Tibial nerve (tissue), 4 donors: ENCODE data around the gene DOLPP1. TPM values are rescaled to one million over a fixed set of nuclear protein-coding genes. Genes with fewer than 3 reads are reported as not detected.
A peak's percentile ranks its signal among the peaks of the same experiment; 100 is the strongest.

Source experiments
- DNase-seq, 2 donors: peaks; one replicate each; pipeline ENCODE4 v3.0.0-alpha.2; 2019; ENCODE audit warnings: low spot score in 2 of 2
- H3K27ac ChIP-seq, 4 donors: fragments of 200-600 bp; sonication (generic) in 3 of 4; one replicate each; pipeline ENCODE4 v1.5.1; 2017 to 2019; ENCODE audit warnings: mild to moderate bottlenecking in 1 of 4
- H3K27me3 ChIP-seq, 2 donors: fragments of 200-600 bp; sonication (generic) in 1 of 2; one replicate each; pipeline versions ENCODE4 v1.5.1 to v1.6.0; 2017 to 2019
- H3K36me3 ChIP-seq, 3 donors: fragments of 200-600 bp; sonication (generic); one replicate each; pipeline ENCODE4 v1.5.1; 2018 to 2019
- H3K4me1 ChIP-seq, 4 donors: fragments of 200-600 bp; sonication (generic) in 3 of 4; one replicate each; pipeline ENCODE4 v1.5.1; 2017 to 2019
- H3K4me3 ChIP-seq, 4 donors: fragments of 200-600 bp; sonication (generic) in 3 of 4; one replicate each; pipeline ENCODE4 v1.5.1; 2017 to 2019; ENCODE audit warnings: mild to moderate bottlenecking in 1 of 4, moderate library complexity in 1 of 4
- H3K9me3 ChIP-seq, 4 donors: fragments of 200-600 bp; sonication (generic) in 3 of 4; one replicate each; pipeline ENCODE4 v1.5.1; 2017 to 2019
- CTCF ChIP-seq, 5 experiments: fragments of 200-600 bp in 3 of 5; fragments of 450-650 bp in 2 of 5; sonication (generic) in 3 of 5; IDR thresholded peaks; one replicate each; pipeline ENCODE4 v1.5.1; 2016 to 2019; ENCODE audit warnings: antibody characterized with exemption in 5 of 5, mild to moderate bottlenecking in 3 of 5, moderate library complexity in 2 of 5
- EP300 ChIP-seq, 2 donors: sonication (generic); formaldehyde crosslinking; IDR thresholded peaks; one replicate each; pipeline ENCODE4 v1.6.1; 2017; ENCODE audit warnings: antibody characterized with exemption in 2 of 2, mild to moderate bottlenecking in 1 of 2
- POLR2A ChIP-seq, 2 donors: fragments of 450-650 bp; IDR thresholded peaks; one replicate each; pipeline ENCODE4 v1.6.1; 2017; ENCODE audit warnings: antibody characterized with exemption in 2 of 2, mild to moderate bottlenecking in 2 of 2, moderate library complexity in 2 of 2
- WGBS, 2 donors: methylation state at CpG; one replicate each; pipeline ENCODE4 v1.1.5; 2018; 5-methylcytosine and 5-hydroxymethylcytosine counted together
- total RNA-seq, 4 donors: library from RNA; depleted of rRNA; stranded (reverse); fragments of >200 nt; gene quantifications; one replicate each; pipeline ENCODE4 v1.1.0, GENCODE V29; 2016

DOLPP1 gene
- total RNA-seq, 4 donors from 2014 or later = 4.7 to 12.0 (median 6.7) TPM

DNA sequence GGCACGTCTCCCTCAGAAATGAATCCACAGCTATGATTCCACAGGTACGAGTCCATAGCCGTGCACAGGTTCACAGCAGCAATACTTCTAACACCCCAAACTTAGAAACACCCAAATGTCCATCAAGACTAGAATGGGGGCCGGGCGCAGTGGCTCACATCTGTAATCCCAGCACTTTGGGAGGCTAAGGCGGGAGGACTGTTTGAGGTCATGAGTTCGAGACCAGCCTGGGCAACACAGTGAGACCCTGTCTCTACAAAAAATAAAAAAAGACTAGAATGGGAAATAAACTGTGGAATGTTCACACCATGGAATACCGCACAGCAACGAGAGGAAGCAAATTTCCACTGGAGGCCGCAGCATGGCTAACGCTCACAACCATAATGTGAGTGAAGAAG is 4.3 kb upstream of the DOLPP1 start:
- Histone ChIP-seq H3K9me3 (no peaks in the 10 kb centered on the region), H3K4me1 (peaks cover 0 to 11% (median 6%) of the 10 kb centered on the region in 4 donors), H3K27me3 (no peaks in the 10 kb centered on the region), H3K4me3 (no peak overlapping the region), H3K27ac (no peak overlapping the region), H3K36me3 (peaks cover 0 to 2% (median 0%) of the 10 kb centered on the region in 3 donors)
- TF ChIP-seq EP300 (IDR thresholded peaks at IDR 0.05) (no peak), CTCF (IDR thresholded peaks at IDR 0.05) (no peak), POLR2A (IDR thresholded peaks at IDR 0.05) (no peak)
- 85 to 86% methylated on average over 9 to 11 of the region's 11 CpGs for WGBS, 2 donors
- no peak for DNase-seq

- DNase-seq = no peak
- 85 to 88% methylated on average over 10 of the region's 10 CpGs for WGBS, 2 donors
- no peaks in the 10 kb centered on the region for H3K36me3 ChIP-seq
- H3K4me1 ChIP-seq = peaks cover 0 to 17% (median 11%) of the 10 kb centered on the region in 4 donors
- no peaks in the 10 kb centered on the region for H3K27me3 ChIP-seq
- no peak for TF ChIP-seq EP300 (IDR thresholded peaks at IDR 0.05)
- no peak for TF ChIP-seq CTCF (IDR thresholded peaks at IDR 0.05)
- no peak for TF ChIP-seq POLR2A (IDR thresholded peaks at IDR 0.05)
- no peak overlapping the region for H3K4me3 ChIP-seq
- H3K27ac ChIP-seq = no peak overlapping the region
- no peaks in the 10 kb centered on the region for H3K9me3 ChIP-seq
Measured at GRCh38 chr9:129077236-129077635, 3.7 kb upstream of the DOLPP1 start.

- WGBS, 2 donors = 84 to 89% methylated on average over 9 to 18 of the region's 18 CpGs
- H3K27me3 ChIP-seq = no peaks in the 10 kb centered on the region
- no peaks in the 10 kb centered on the region for H3K9me3 ChIP-seq
- no peak for DNase-seq
- H3K4me3 ChIP-seq = no peak overlapping the region
- H3K36me3 ChIP-seq = peaks cover 0 to 2% (median 0%) of the 10 kb centered on the region in 3 donors
- H3K4me1 ChIP-seq = peaks cover 0 to 26% (median 12%) of the 10 kb centered on the region in 4 donors
- H3K27ac ChIP-seq = no peak overlapping the region
- TF ChIP-seq EP300 (IDR thresholded peaks at IDR 0.05) (no peak), POLR2A (IDR thresholded peaks at IDR 0.05) (no peak), CTCF (IDR thresholded peaks at IDR 0.05) (no peak)
Measured at GRCh38 chr9:129078691-129079503, 2.0 kb upstream of the DOLPP1 start.

DNA sequence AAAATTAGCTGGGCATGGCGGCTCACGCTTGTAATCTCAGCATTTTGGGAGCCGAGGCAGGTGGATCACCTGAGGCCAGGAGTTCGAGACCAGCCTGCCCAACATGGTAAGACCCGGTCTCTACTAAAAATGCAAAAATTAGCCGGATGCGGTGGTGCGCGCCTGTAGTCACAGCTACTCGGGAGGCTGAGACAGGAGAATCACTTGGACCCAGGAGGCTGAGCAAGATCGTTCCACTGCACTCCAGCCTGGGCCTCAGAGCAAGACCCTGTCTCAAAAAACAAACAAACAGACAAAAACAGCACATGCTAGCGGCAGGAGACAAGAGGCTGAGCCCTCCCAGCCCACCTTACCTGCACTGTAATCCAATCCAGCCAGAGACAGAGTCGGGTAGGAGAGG is 1.1 kb upstream of the DOLPP1 start:
- H3K9me3 ChIP-seq = no peaks in the 10 kb centered on the region
- peaks cover 0 to 11% (median 0%) of the 10 kb centered on the region in 3 donors for H3K36me3 ChIP-seq
- H3K27me3 ChIP-seq = no peaks in the 10 kb centered on the region
- no peak overlapping the region for H3K4me3 ChIP-seq
- DNase-seq = no peak
- WGBS, 2 donors = 84% methylated on average over 13 of the region's 13 CpGs
- TF ChIP-seq POLR2A (IDR thresholded peaks at IDR 0.05) (no peak), CTCF (IDR thresholded peaks at IDR 0.05) (no peak), EP300 (IDR thresholded peaks at IDR 0.05) (no peak)
- H3K4me1 ChIP-seq = peaks cover 0 to 26% (median 12%) of the 10 kb centered on the region in 4 donors
- no peak overlapping the region for H3K27ac ChIP-seq

DNA sequence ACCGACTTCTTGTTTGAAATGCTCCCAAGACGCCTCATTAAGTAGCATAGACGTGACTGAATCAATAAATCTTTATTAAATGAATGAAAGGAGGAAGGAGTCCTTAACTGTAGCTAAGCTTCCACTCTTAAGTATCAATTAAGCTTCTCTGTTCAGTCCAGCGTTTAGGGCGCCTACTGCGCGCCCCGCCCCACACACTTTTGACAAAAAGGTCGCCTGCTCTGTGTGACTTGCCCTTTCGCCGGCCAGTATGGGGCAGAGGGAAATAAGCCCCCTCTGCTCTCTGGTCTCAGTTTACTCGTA is 662 bp upstream of the DOLPP1 start:
- no peaks in the 10 kb centered on the region for H3K27me3 ChIP-seq
- WGBS, 2 donors = 2 to 5% methylated on average over 12 of the region's 12 CpGs
- peak overlapping the region; percentile 61 to 96 (median 89) for H3K4me3 ChIP-seq
- H3K4me1 ChIP-seq = peaks cover 0 to 26% (median 12%) of the 10 kb centered on the region in 4 donors
- TF ChIP-seq EP300 (IDR thresholded peaks at IDR 0.05) (no peak), POLR2A (IDR thresholded peaks at IDR 0.05) (no peak), CTCF (IDR thresholded peaks at IDR 0.05) (no peak)
- no peak for DNase-seq
- H3K9me3 ChIP-seq = no peaks in the 10 kb centered on the region
- H3K36me3 ChIP-seq = peaks cover 0 to 15% (median 3%) of the 10 kb centered on the region in 3 donors
- H3K27ac ChIP-seq = peak overlapping the region in 3 of 4 donors; percentile 25 to 91 (median 83)
